Measurements from ENCODE around the gene MRPS22.
A peak's percentile ranks its signal among the peaks of the same experiment; 100 is the strongest.

Gene MRPS22

DNA sequence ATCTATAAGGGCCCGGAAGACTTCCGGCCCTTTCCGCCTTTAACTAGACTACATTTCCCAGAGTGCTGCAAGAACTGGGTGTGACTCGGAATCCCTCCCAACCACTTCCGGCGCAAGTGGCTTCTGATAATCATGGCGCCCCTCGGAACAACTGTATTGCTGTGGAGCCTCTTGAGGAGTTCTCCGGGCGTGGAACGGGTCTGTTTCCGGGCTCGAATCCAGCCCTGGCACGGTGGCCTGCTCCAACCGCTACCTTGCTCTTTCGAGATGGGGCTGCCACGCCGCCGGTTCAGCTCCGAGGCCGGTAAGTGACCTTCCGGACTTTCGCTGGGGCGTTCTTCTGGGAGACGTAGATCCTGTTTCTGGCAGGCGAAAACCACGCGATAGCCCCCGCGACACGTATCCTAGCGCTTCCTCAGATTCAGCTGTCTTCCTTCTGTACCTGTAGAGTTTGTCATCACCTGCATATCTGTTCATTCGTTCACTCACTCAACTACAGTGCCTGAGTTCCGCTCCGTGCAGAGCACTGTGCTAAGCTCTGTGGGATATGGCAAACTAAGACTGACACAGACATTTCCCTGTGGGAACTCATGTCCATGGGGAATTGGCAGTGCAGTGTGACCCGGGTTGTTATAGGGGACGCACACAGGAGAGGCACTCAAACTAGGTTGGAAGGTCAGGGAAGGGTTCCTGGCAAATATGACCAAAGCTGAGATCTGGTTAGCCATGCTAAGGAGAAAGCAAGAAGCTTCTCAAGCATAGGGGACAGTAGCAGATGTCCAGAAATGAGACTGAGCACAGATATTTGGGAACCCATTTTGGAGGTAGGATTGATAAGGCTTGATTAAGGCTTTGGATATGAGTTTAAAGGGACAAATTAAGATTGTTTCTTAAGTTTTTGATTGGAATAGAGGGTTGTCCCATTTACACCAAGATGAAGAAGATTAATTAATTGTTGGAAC lies at the start of gene MRPS22:
MRPS22 (plus strand) TSS at position 126 of the 962 bp plus-strand sequence; CDS start at position 133, 7 bp downstream.
- TF ChIP-seq, protein P1, sequence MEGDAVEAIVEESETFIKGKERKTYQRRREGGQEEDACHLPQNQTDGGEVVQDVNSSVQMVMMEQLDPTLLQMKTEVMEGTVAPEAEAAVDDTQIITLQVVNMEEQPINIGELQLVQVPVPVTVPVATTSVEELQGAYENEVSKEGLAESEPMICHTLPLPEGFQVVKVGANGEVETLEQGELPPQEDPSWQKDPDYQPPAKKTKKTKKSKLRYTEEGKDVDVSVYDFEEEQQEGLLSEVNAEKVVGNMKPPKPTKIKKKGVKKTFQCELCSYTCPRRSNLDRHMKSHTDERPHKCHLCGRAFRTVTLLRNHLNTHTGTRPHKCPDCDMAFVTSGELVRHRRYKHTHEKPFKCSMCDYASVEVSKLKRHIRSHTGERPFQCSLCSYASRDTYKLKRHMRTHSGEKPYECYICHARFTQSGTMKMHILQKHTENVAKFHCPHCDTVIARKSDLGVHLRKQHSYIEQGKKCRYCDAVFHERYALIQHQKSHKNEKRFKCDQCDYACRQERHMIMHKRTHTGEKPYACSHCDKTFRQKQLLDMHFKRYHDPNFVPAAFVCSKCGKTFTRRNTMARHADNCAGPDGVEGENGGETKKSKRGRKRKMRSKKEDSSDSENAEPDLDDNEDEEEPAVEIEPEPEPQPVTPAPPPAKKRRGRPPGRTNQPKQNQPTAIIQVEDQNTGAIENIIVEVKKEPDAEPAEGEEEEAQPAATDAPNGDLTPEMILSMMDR (IDR thresholded peaks at IDR 0.05; ENCODE audit: insufficient read depth, missing control alignments), result no peak
- DNase-seq (ENCODE audit: insufficient read length, low spot score), result peak; percentile 74
- FAIRE-seq, result no peak

DNA sequence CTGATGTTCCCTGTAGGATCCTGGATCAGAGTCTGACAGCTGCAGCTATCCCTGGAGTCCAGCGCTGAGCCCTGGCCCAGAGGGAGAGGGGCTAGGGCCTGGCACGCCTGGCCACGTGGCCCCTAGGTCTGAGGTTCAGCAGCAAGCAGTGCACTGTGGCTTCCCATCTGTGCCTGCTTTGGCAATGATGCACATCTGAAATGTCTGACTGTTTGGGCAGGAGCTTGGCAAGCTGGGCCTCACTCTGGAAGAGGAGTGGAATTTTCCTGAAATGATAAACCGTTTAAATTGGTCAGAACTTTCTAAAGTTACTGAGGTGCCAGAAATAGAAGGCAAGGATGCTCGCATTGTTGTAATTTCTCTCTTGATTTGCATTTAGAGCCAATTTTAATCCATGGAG lies 48.8 kb upstream of the MRPS22 start:
- DNase-seq (ENCODE audit: insufficient read length, low spot score) (no peak), FAIRE-seq (no peak)
- TF ChIP-seq, protein P1 (IDR thresholded peaks at IDR 0.05; ENCODE audit: insufficient read depth, missing control alignments), result no peak

DNA sequence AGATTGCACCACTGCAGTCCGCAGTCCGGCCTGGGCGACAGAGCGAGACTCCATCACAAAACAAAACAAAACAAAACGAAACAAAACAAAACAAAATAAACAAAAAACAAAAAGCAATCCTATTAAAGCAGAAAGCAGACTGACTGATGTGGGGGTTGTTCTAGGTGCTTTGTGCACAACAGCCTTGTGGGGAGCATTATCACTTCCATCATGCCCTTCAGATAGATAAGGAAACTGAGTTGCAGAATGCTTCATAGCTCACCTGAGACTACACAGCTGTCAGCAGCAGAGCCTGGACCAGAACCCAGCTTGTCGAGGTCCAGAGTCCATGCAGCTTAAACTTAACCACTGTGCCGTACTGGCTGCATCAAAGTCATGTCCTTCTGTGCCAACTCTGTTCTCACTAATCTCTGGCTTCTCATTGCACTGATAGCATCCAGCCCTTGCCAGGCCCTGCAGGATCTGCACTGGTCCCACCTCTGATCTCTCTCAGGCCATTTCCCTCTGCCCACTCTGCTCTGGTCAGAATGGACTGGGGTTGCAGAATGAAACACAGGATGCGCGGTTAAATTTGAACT lies 47.6 kb upstream of the MRPS22 start:
- no peak for DNase-seq (ENCODE audit: insufficient read length, low spot score)
- TF ChIP-seq, protein P1 (IDR thresholded peaks at IDR 0.05; ENCODE audit: insufficient read depth, missing control alignments), result no peak
- no peak for FAIRE-seq

DNA sequence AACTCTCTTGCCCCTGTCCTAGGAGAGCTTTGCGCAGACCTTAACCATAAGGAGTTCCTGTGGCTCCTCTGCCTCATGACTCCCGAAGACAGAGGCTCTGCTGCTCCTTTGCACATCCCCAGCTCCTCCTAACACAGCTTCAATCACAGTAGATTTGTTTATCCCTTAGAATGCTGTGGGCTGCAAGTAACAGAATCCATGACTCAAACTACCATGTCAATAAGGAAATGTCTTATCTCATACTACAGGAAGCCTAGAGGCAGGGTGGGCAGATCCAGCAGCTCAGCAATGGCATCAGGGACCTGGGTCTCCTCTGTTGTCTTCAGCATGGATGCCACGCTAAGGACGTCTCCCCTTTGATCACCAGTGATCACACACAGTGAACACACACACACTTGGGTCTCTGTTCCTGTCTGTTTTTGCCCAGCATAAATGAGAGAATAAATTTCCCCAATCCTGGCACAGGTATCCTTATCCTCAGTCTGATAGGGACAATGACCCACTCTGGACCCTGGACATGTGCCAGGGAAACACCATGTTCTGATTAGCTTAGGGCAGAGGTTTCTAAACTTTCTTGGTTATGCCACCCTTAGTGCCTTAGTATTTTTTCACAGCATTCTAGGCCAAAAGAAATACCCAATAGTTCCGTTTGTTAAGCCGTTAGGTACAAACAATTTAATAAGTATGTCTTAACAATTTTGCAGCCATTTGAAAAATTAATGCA lies 46.1 kb upstream of the MRPS22 start:
- DNase-seq (ENCODE audit: insufficient read length, low spot score), result no peak
- TF ChIP-seq, protein P1 (IDR thresholded peaks at IDR 0.05; ENCODE audit: insufficient read depth, missing control alignments), result no peak
- FAIRE-seq, result no peak

DNA sequence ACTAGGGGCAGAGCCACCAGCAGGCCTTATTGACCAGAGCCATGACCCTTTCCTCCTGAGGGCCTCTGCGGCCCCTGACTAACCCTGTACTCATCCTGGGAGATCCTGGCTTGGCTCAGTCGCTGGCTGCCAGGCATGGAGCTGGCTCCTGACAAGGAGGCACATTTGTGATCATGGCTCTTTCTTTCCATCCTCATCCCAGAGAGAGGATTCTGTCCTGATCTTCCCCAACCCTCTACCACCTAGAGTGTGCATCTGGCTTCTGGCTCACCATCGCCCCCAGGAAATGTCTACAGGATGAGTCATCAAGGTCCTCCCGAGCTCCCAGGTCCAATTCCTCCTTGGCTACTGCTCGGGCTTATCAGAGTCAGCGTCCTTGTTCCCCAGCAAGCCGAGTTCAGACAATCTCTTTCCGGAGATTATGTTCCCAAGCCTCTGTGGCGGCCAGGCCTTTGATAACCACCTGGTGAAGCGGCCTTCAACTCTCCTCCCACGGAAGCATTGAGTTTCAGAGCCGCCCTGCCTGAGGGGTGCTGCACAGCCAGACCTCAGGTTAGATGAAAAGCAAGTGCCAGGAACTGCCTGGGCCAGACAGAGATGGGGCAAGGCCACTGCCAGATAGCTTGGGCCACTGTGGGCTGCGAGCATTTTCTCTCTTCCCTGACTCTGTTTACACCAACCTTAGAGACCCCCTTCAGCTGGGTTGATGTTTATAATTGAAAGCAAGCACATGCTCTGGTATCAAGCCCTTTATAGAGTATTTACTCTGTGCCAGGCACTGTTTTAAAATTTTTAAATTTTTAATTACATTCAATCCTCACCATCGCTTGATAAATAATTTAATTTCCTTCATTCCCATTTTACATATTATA lies 44.3 kb upstream of the MRPS22 start:
- no peak for DNase-seq (ENCODE audit: insufficient read length, low spot score)
- TF ChIP-seq, protein P1 (IDR thresholded peaks at IDR 0.05; ENCODE audit: insufficient read depth, missing control alignments), result no peak
- no peak for FAIRE-seq

DNA sequence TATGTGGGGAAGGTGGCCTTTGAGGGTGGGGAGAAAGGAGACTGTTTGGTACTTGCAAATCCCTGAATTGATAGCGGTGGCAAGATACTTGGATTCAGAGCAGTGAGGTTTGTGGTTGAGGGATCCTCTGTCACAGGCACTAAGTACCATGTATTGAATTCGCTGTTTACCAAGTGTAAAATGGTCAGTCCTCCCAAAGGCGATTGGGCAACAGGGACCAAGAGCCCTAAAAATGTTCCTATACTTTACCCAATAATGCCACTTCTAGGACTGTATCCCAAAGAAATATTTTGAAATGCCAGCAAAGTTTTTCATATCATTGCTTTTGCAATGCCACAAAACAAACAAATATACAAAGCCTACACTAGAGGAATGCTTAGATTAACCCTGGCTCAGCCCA lies 43.4 kb upstream of the MRPS22 start:
- no peak for FAIRE-seq
- TF ChIP-seq, protein P1 (IDR thresholded peaks at IDR 0.05; ENCODE audit: insufficient read depth, missing control alignments), result no peak

More for the DNA sequence above, 43.4 kb upstream of the MRPS22 start:
- DNase-seq (ENCODE audit: insufficient read length, low spot score), result no peak

Data from D721Med (cell line).